HFFc6 (cell line): Measurements from ENCODE around the gene MSI1. TPM values are rescaled to one million over a fixed set of nuclear protein-coding genes. Genes with fewer than 3 reads are reported as not detected.

Experiments
- DNase-seq: peaks from one replicate; pipeline ENCODE4 v3.0.0-alpha.2; 2018
- H3K27ac Mint-ChIP-seq: 2 replicates; pipeline ENCODE4 v1.8.0; 2020; ENCODE audit warnings: mild to moderate bottlenecking, mixed read lengths
- H3K27me3 Mint-ChIP-seq: 2 replicates; pipeline ENCODE4 v1.8.0; 2021; ENCODE audit warnings: mild to moderate bottlenecking, moderate library complexity, mixed read lengths; ENCODE audit not compliant: insufficient read depth
- H3K36me3 Mint-ChIP-seq: 2 replicates; pipeline ENCODE4 v1.8.0; 2021; ENCODE audit warnings: low read depth, mixed read lengths
- H3K4me1 Mint-ChIP-seq: 2 replicates; pipeline ENCODE4 v1.8.0; 2020; ENCODE audit warnings: low read depth, mixed read lengths
- H3K4me3 Mint-ChIP-seq: 2 replicates; pipeline ENCODE4 v1.8.0; 2020; ENCODE audit warnings: mild to moderate bottlenecking, moderate library complexity, mixed read lengths
- H3K9me3 Mint-ChIP-seq: 2 replicates; pipeline ENCODE4 v1.8.0; 2020; ENCODE audit warnings: mild to moderate bottlenecking, mixed read lengths
- long read RNA-seq: library from polyadenylated mRNA; unstranded; transcript quantifications from one replicate; pipeline ENCODE4 v2.0.0, GENCODE V29; 2019
- total RNA-seq, 6 experiments: library from RNA; stranded (reverse); fragmentation: NEBNext Ultra II Directional; extraction: Animal tissue kit (Norgen Biotek cat#: 25700); gene quantifications; 2 replicates in 1 of 6; 3 replicates in 5 of 6; pipeline ENCODE4 v1.2.3, GENCODE V29; 2021
- TF ChIP-seq, protein P1 (sequence below): fragments of 200-600 bp; sonication (generic); IDR thresholded peaks from 2 replicates; pipeline ENCODE4 v1.5.0; 2021; ENCODE audit warnings: antibody characterized with exemption, mild to moderate bottlenecking

Gene MSI1
- not detected for total RNA-seq
- long read RNA-seq = 0 reads

GRCh38 chr12:120368789-120369602 is at the start of gene MSI1:
Gene MSI1, minus strand, starts transcription at chr12:120369164. Its CDS starts 73 bp downstream, at chr12:120369091.
- H3K27ac Mint-ChIP-seq = no peak within 1 kb of the TSS
- H3K9me3 Mint-ChIP-seq = no peaks in the 10 kb centered on the region
- no peaks in the 10 kb centered on the region for H3K4me1 Mint-ChIP-seq
- TF ChIP-seq, protein P1, sequence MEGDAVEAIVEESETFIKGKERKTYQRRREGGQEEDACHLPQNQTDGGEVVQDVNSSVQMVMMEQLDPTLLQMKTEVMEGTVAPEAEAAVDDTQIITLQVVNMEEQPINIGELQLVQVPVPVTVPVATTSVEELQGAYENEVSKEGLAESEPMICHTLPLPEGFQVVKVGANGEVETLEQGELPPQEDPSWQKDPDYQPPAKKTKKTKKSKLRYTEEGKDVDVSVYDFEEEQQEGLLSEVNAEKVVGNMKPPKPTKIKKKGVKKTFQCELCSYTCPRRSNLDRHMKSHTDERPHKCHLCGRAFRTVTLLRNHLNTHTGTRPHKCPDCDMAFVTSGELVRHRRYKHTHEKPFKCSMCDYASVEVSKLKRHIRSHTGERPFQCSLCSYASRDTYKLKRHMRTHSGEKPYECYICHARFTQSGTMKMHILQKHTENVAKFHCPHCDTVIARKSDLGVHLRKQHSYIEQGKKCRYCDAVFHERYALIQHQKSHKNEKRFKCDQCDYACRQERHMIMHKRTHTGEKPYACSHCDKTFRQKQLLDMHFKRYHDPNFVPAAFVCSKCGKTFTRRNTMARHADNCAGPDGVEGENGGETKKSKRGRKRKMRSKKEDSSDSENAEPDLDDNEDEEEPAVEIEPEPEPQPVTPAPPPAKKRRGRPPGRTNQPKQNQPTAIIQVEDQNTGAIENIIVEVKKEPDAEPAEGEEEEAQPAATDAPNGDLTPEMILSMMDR = no peak
- no peak within 1 kb of the TSS; the same call in 1 of the 2 replicates for H3K4me3 Mint-ChIP-seq
- H3K36me3 Mint-ChIP-seq = no peaks in the 10 kb centered on the region
- DNase-seq = no peak
- peaks cover 48% of the 10 kb centered on the region for H3K27me3 Mint-ChIP-seq

DNA sequence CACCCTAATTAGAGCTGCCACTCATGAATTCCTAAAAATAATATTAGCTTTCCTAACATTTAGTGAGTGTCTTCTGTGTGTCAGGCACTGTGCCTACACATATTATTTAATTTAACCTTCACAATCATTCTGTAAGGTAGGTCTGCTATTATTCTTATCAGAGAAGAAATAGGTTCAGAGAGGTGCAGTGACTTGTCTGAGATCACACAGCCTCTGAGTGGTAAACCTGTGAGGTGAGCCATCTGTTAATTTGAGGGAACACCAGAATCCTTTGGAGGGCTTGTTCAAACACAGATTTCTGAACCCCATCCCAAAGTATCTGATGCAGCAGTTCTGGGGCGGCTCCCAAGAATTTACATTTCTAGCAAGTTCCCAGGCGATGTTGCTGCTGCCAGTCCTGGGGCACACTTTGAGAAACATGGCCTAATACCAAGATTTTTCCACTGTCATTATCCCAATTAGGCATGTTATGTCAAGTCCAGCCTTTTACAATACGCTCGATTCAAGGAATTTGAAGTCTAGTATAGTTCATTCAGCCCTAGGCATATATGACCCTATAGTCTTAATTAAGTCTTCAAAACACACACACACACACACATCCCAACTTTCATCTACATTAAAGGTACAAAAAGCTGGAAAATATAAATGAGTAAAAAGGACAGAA is 49.1 kb upstream of the MSI1 start:
- Mint-ChIP-seq H3K27ac (no peak overlapping the region), H3K36me3 (no peaks in the 10 kb centered on the region), H3K4me1 (no peaks in the 10 kb centered on the region), H3K4me3 (no peak overlapping the region), H3K27me3 (peaks cover 18% of the 10 kb centered on the region), H3K9me3 (no peaks in the 10 kb centered on the region)
- DNase-seq = no peak
- TF ChIP-seq, protein P1 = no peak

DNA sequence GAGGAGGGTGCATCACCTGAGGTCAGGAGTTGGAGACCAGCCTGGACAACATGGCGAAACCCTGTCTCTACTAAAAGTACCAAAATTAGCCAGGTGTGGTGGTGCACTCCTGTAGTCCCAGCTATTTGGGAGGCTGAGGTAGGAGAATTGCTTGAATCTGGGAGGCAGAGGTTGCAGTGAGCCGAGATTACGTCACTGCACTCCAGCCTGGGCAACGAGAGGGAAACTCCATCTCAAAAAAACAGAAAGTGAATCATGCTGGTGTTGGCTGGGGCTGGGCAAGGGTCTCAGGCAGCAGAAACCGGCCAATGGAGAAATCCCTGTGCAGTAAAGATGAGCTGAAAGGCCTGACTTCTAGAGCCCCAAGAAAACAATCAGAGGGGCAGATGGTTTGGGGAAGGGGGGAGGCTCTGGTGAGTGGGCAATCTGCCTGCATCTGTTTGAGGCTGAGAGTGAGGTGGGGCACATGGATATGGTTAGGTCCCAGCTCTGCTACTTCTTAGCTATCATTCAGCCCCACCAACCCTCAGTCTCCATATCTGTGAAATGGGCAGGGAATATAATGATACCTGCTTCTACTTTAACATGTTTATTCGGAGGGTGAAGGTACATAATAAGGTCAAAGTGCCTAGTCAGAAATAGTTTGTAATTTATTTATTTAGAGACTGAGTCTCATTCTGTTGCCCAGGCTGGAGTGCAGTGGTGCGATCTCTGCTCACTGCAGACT is 47.7 kb upstream of the MSI1 start:
- Mint-ChIP-seq H3K9me3 (no peaks in the 10 kb centered on the region), H3K36me3 (no peaks in the 10 kb centered on the region), H3K27me3 (peaks cover 18% of the 10 kb centered on the region), H3K4me1 (no peaks in the 10 kb centered on the region), H3K4me3 (no peak overlapping the region), H3K27ac (no peak overlapping the region)
- DNase-seq = no peak
- TF ChIP-seq, protein P1 = no peak

GRCh38 chr12:120413901-120414695 is 45.1 kb upstream of the MSI1 start:
- no peaks in the 10 kb centered on the region for H3K4me1 Mint-ChIP-seq
- no peak for DNase-seq
- TF ChIP-seq, protein P1 = no peak
- no peak overlapping the region for H3K27ac Mint-ChIP-seq
- H3K9me3 Mint-ChIP-seq = no peaks in the 10 kb centered on the region
- H3K27me3 Mint-ChIP-seq = peaks cover 15% of the 10 kb centered on the region
- no peak overlapping the region for H3K4me3 Mint-ChIP-seq
- no peaks in the 10 kb centered on the region for H3K36me3 Mint-ChIP-seq

DNA sequence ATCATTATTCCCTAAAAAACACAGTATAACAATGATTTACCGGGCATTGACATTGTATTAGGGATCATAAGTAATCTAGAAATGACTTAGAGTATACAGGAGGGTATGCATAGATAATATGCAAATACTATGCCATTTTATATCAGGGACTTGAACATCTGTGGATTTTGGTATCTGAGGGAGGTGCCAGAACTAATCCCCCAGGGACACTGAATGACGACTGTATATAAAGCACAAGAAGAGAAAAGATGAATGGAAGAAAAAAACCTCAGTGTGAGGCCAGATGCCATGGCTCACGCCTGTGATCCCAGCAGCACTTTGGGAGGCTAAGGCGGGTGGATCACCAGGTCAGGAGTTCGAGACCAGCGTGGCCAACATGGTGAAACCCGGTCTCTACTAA is 43.5 kb upstream of the MSI1 start:
- Mint-ChIP-seq H3K27me3 (peaks cover 6% of the 10 kb centered on the region), H3K4me3 (no peak overlapping the region), H3K4me1 (no peaks in the 10 kb centered on the region), H3K27ac (no peak overlapping the region), H3K36me3 (no peaks in the 10 kb centered on the region), H3K9me3 (no peaks in the 10 kb centered on the region)
- no peak for DNase-seq
- TF ChIP-seq, protein P1 = no peak
